Astrocyte (in vitro differentiated cells and primary cell): ENCODE results near the gene PDPK1. TPM values are rescaled to one million over a fixed set of nuclear protein-coding genes. Genes with fewer than 3 reads are reported as not detected.

Source experiments
- DNase-seq: peaks from one replicate; pipeline ENCODE4 v3.0.0-alpha.2; 2010; ENCODE audit warnings: low read depth
- FAIRE-seq: peaks from 2 replicates; lab custom pipeline; 2011; peaks lifted over from hg19 to GRCh38; lab: Jason Lieb, UNC
- H2AFZ ChIP-seq: 2 replicates; pipeline ENCODE4 v1.6.0; 2012; ENCODE audit warnings: low read depth, low read length, inconsistent platforms
- H3K27ac ChIP-seq: 2 replicates; pipeline ENCODE4 v1.5.1; 2011; ENCODE audit warnings: low read depth, low read length, inconsistent platforms
- H3K27me3 ChIP-seq: 2 replicates; pipeline ENCODE4 v1.6.0; 2011; ENCODE audit warnings: low read length, inconsistent platforms; ENCODE audit not compliant: insufficient read depth
- H3K36me3 ChIP-seq: 2 replicates; pipeline ENCODE4 v1.5.1; 2011; ENCODE audit warnings: low read length, inconsistent platforms; ENCODE audit not compliant: insufficient read depth
- H3K4me1 ChIP-seq: 2 replicates; pipeline ENCODE4 v1.5.1; 2011; ENCODE audit warnings: low read length, inconsistent platforms; ENCODE audit not compliant: insufficient read depth
- H3K4me2 ChIP-seq: 2 replicates; pipeline ENCODE4 v1.6.0; 2012; ENCODE audit warnings: low read length, inconsistent platforms
- H3K4me3 ChIP-seq: 2 replicates; pipeline ENCODE4 v1.5.1; 2011; ENCODE audit warnings: low read depth, mild to moderate bottlenecking, low read length, inconsistent platforms; ENCODE audit not compliant: insufficient read depth
- H3K79me2 ChIP-seq: 2 replicates; pipeline ENCODE4 v1.6.0; 2012; ENCODE audit warnings: mild to moderate bottlenecking, low read length, inconsistent platforms; ENCODE audit not compliant: insufficient read depth
- H3K9ac ChIP-seq: 2 replicates; pipeline ENCODE4 v1.6.0; 2012; ENCODE audit warnings: mild to moderate bottlenecking, low read length, inconsistent platforms
- H3K9me3 ChIP-seq: 2 replicates; pipeline ENCODE4 v1.5.1; 2012; ENCODE audit warnings: low read depth, mild to moderate bottlenecking, low read length, inconsistent platforms; ENCODE audit not compliant: insufficient read depth
- H4K20me1 ChIP-seq: 2 replicates; pipeline ENCODE4 v1.6.0; 2012; ENCODE audit warnings: low read length, inconsistent platforms; ENCODE audit not compliant: insufficient read depth
- H3K27ac Mint-ChIP-seq: one replicate; pipeline ENCODE4 v1.8.0; 2021; ENCODE audit warnings: mild to moderate bottlenecking, mixed read lengths; ENCODE audit not compliant: unreplicated experiment
- H3K27me3 Mint-ChIP-seq: one replicate; pipeline ENCODE4 v1.8.0; 2021; ENCODE audit warnings: low read depth, mixed read lengths; ENCODE audit not compliant: unreplicated experiment
- H3K36me3 Mint-ChIP-seq: one replicate; pipeline ENCODE4 v1.8.0; 2021; ENCODE audit warnings: low read depth, mixed read lengths; ENCODE audit not compliant: unreplicated experiment
- H3K4me1 Mint-ChIP-seq: one replicate; pipeline ENCODE4 v1.8.0; 2021; ENCODE audit warnings: low read depth, mixed read lengths; ENCODE audit not compliant: unreplicated experiment
- H3K4me3 Mint-ChIP-seq: one replicate; pipeline ENCODE4 v1.8.0; 2021; ENCODE audit warnings: mild to moderate bottlenecking, moderate library complexity, mixed read lengths; ENCODE audit not compliant: unreplicated experiment
- H3K9me3 Mint-ChIP-seq: one replicate; pipeline ENCODE4 v1.8.0; 2021; ENCODE audit warnings: mild to moderate bottlenecking, mixed read lengths; ENCODE audit not compliant: unreplicated experiment
- EZH2 ChIP-seq: IDR thresholded peaks from 2 replicates; pipeline ENCODE4 v1.6.1; 2012; ENCODE audit warnings: mild to moderate bottlenecking, low read length, inconsistent platforms; ENCODE audit not compliant: insufficient read depth
- total RNA-seq: library from RNA; stranded (reverse); gene quantifications from 2 replicates; pipeline ENCODE4 v1.2.1, GENCODE V29; 2021
- TF ChIP-seq, protein P1 (sequence below): IDR thresholded peaks from 2 replicates; pipeline ENCODE4 v1.5.1; 2011; ENCODE audit warnings: low read depth, mild to moderate bottlenecking, inconsistent platforms, low read length, moderate library complexity; ENCODE audit not compliant: insufficient read depth

Gene PDPK1
- total RNA-seq, 1 donor from 2014 or later, result 48.1 TPM

DNA sequence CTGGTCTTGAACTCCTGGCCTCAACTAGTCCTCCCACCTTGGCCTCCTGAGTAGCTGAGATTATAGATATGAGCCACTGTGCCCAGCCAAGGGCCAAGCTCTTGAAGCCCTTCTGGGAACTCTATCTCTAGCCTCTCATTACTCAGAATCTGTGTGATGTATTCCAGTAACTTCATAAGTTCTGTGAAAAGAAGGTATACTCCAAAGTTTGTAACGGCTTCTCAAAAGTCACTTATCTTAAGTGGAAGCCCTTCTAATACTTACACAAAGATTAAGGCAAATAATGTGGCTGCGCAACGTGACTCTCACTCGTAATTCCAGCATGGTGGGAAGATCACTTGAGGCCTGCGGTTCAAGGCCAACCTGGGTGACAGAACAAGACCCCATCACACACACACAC is 43.2 kb upstream of the PDPK1 start:
- no peak overlapping the region for H3K27ac ChIP-seq
- Mint-ChIP-seq H3K4me1 (no peaks in the 10 kb centered on the region), H3K4me3 (no peak overlapping the region), H3K9me3 (no peaks in the 10 kb centered on the region), H3K36me3 (peaks cover 9% of the 10 kb centered on the region), H3K27me3 (peaks cover 3% of the 10 kb centered on the region), H3K27ac (no peak overlapping the region)
- H4K20me1 ChIP-seq, result peaks cover 15% of the 10 kb centered on the region
- no peaks in the 10 kb centered on the region for H3K9me3 ChIP-seq
- H3K9ac ChIP-seq, result no peak overlapping the region
- H3K36me3 ChIP-seq, result no peaks in the 10 kb centered on the region
- FAIRE-seq (no peak), DNase-seq (no peak)
- H2AFZ ChIP-seq, result no peak overlapping the region
- TF ChIP-seq, protein P1, sequence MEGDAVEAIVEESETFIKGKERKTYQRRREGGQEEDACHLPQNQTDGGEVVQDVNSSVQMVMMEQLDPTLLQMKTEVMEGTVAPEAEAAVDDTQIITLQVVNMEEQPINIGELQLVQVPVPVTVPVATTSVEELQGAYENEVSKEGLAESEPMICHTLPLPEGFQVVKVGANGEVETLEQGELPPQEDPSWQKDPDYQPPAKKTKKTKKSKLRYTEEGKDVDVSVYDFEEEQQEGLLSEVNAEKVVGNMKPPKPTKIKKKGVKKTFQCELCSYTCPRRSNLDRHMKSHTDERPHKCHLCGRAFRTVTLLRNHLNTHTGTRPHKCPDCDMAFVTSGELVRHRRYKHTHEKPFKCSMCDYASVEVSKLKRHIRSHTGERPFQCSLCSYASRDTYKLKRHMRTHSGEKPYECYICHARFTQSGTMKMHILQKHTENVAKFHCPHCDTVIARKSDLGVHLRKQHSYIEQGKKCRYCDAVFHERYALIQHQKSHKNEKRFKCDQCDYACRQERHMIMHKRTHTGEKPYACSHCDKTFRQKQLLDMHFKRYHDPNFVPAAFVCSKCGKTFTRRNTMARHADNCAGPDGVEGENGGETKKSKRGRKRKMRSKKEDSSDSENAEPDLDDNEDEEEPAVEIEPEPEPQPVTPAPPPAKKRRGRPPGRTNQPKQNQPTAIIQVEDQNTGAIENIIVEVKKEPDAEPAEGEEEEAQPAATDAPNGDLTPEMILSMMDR, result no peak
- TF ChIP-seq EZH2, result no peak
- no peak overlapping the region for H3K4me3 ChIP-seq
- H3K27me3 ChIP-seq, result no peaks in the 10 kb centered on the region
- no peak overlapping the region for H3K4me2 ChIP-seq
- H3K79me2 ChIP-seq, result no peaks in the 10 kb centered on the region
- no peaks in the 10 kb centered on the region for H3K4me1 ChIP-seq

DNA sequence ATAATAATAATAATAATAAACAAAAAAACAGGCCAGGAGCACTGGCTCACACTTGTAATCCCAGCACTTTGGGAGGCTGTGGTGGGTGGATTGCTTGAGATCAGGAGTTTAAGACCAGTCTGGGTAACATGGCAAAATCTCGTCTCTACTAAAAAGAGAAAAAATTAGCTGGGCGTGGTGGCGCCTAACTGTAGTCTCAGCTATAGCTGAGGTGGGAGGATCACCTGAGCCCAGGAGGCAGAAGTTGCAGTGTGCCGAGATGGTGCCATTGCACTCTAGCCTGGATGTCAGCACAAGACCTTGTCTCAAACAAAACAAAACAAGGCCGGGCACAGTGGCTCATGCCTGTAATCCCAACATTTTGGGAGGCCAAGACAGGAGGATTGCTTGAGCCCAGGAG is 42.8 kb upstream of the PDPK1 start:
- H3K27ac ChIP-seq, result no peak overlapping the region
- H3K36me3 ChIP-seq, result no peaks in the 10 kb centered on the region
- no peak overlapping the region for H3K4me3 Mint-ChIP-seq
- FAIRE-seq, result no peak
- H3K27me3 Mint-ChIP-seq, result peaks cover 3% of the 10 kb centered on the region
- H3K27me3 ChIP-seq, result no peaks in the 10 kb centered on the region
- H3K27ac Mint-ChIP-seq, result no peak overlapping the region
- H3K36me3 Mint-ChIP-seq, result peaks cover 7% of the 10 kb centered on the region
- H3K4me2 ChIP-seq, result no peak overlapping the region
- TF ChIP-seq, protein P1, result no peak
- TF ChIP-seq EZH2, result no peak
- H3K79me2 ChIP-seq, result no peaks in the 10 kb centered on the region
- no peak overlapping the region for H3K9ac ChIP-seq
- H3K9me3 Mint-ChIP-seq, result no peaks in the 10 kb centered on the region
- no peaks in the 10 kb centered on the region for H3K4me1 Mint-ChIP-seq
- H4K20me1 ChIP-seq, result peaks cover 11% of the 10 kb centered on the region
- no peak for DNase-seq
- no peak overlapping the region for H3K4me3 ChIP-seq
- H3K9me3 ChIP-seq, result no peaks in the 10 kb centered on the region
- no peaks in the 10 kb centered on the region for H3K4me1 ChIP-seq
- no peak overlapping the region for H2AFZ ChIP-seq

DNA sequence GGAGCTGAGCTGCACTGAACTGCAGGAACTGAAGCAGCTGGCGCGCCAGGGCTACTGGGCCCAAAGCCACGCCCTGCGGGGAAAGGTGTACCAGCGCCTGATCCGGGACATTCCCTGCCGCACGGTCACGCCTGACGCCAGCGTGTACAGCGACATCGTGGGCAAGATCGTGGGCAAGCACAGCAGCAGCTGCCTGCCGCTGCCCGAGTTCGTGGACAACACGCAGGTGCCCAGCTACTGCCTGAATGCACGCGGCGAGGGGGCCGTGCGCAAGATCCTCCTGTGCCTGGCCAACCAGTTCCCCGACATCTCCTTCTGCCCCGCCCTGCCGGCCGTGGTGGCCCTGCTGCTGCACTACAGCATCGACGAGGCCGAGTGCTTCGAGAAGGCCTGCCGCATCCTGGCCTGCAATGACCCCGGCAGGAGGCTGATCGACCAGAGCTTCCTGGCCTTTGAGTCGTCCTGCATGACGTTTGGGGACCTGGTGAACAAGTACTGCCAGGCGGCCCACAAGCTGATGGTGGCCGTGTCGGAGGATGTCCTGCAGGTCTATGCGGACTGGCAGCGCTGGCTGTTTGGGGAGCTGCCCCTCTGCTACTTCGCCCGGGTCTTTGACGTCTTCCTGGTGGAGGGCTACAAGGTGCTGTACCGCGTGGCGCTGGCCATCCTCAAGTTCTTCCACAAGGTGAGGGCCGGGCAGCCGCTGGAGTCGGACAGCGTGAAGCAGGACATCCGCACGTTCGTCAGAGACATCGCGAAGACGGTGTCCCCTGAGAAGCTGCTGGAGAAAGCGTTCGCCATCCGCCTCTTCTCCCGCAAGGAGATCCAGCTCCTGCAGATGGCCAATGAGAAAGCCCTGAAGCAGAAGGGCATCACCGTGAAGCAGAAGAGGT is 41.4 kb upstream of the PDPK1 start:
- H3K27me3 ChIP-seq, result no peaks in the 10 kb centered on the region
- no peak overlapping the region for H3K27ac ChIP-seq
- H3K36me3 Mint-ChIP-seq, result peaks cover 5% of the 10 kb centered on the region
- FAIRE-seq (no peak), DNase-seq (no peak)
- no peaks in the 10 kb centered on the region for H3K9me3 Mint-ChIP-seq
- H3K4me1 ChIP-seq, result no peaks in the 10 kb centered on the region
- peaks cover 10% of the 10 kb centered on the region for H4K20me1 ChIP-seq
- H3K79me2 ChIP-seq, result no peaks in the 10 kb centered on the region
- H3K27me3 Mint-ChIP-seq, result no peaks in the 10 kb centered on the region
- no peaks in the 10 kb centered on the region for H3K9me3 ChIP-seq
- H3K9ac ChIP-seq, result no peak overlapping the region
- H3K27ac Mint-ChIP-seq, result no peak overlapping the region
- no peak overlapping the region for H3K4me3 ChIP-seq
- no peak overlapping the region for H2AFZ ChIP-seq
- H3K4me1 Mint-ChIP-seq, result no peaks in the 10 kb centered on the region
- H3K4me2 ChIP-seq, result no peak overlapping the region
- no peak overlapping the region for H3K4me3 Mint-ChIP-seq
- no peaks in the 10 kb centered on the region for H3K36me3 ChIP-seq
- TF ChIP-seq, protein P1, result no peak
- no peak for TF ChIP-seq EZH2
